Measurements from ENCODE around the gene TMC7. TPM values are rescaled to one million over a fixed set of nuclear protein-coding genes. Genes with fewer than 3 reads are reported as not detected.

Gene TMC7
- total and polyA plus RNA-seq, 9 donors: 0.15 to 1.1 (median 0.35) TPM; not detected in 1

DNA sequence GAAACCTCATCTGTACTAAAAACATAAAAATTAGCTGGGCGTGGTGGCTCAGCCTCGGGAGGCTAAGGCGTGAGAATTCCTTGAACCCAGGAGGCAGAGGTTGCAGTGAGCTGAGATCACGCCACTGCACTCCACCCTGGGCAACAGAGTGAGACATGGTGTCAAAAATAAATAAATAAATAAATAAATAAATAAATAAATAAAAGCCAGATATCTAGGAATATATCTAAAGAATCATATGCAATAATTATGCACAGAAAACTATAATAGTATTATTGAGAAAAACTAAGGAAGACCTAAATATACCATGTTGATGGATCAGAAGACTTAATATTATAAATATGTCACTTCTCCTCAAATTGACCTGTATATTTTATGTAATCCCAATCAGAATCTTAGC lies 37.0 kb downstream of the TMC7 start:
- WGBS, 3 donors: 85 to 95% (median 92%) methylated on average over 4 of the region's 4 CpGs
- no peaks in the 10 kb centered on the region for H3K27me3 ChIP-seq
- no peak overlapping the region for H3K4me3 ChIP-seq
- H3K36me3 ChIP-seq: no peaks in the 10 kb centered on the region
- no peaks in the 10 kb centered on the region for H3K9me3 ChIP-seq
- DNase-seq: no peak
- TF ChIP-seq POLR2A (IDR thresholded peaks at IDR 0.05) (no peak), EP300 (IDR thresholded peaks at IDR 0.05) (no peak), CTCF (IDR thresholded peaks at IDR 0.05) (no peak)
- H3K27ac ChIP-seq: no peak overlapping the region
- no peaks in the 10 kb centered on the region for H3K4me1 ChIP-seq (ENCODE audit: insufficient read depth)
- intact Hi-C loops (cut with DNase I): no loop called here

DNA sequence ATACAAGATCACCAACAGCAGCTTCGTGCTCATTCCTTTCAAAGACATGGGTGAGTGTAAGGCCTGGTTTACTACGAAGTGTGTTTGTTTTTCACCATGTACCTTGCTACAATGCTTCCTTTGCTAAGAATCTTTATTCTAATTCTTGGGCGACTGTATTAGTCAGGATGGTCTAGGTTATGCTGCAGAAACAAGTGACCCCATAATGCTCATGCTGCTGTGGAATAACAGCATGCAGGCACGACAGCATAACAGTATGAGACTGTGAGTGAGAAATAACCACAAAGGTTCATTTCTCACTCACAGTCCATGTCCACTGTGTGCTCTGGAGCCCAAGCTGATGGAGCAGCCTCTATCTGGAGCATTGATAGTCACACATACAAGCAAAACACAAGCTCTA lies 38.0 kb downstream of the TMC7 start:
- Histone ChIP-seq H3K27me3 (no peaks in the 10 kb centered on the region), H3K9me3 (no peaks in the 10 kb centered on the region), H3K27ac (no peak overlapping the region), H3K4me3 (no peak overlapping the region), H3K36me3 (no peaks in the 10 kb centered on the region), H3K4me1 (ENCODE audit: insufficient read depth) (no peaks in the 10 kb centered on the region)
- DNase-seq: no peak
- no peak for TF ChIP-seq POLR2A (IDR thresholded peaks at IDR 0.05)
- no peak for TF ChIP-seq EP300 (IDR thresholded peaks at IDR 0.05)
- TF ChIP-seq CTCF (IDR thresholded peaks at IDR 0.05): no peak
- WGBS, 3 donors: 85 to 88% (median 87%) methylated on average over 4 of the region's 4 CpGs
- intact Hi-C loops (cut with DNase I): no loop called here

DNA sequence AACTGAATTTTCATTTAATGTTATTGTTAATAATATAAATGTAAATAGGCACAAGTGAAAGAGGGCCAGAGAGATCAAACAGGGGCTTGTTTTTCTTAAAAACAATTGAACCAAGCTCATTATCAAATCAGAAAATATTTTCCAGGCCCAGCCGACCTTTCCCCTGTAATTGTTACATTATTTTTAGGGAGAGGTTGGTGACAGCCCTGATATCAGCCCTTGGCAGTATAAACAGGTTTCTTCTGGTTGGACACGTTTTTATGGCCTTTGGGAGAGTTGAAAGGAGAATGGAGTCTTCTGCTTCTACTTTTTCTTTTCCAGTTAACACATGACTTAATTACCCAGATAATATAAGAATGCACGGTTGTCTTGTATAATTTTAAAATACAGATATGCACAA lies 43.7 kb downstream of the TMC7 start:
- TF ChIP-seq CTCF (IDR thresholded peaks at IDR 0.05) (no peak), EP300 (IDR thresholded peaks at IDR 0.05) (no peak), POLR2A (IDR thresholded peaks at IDR 0.05) (no peak)
- no peaks in the 10 kb centered on the region for H3K4me1 ChIP-seq (ENCODE audit: insufficient read depth)
- H3K4me3 ChIP-seq: no peak overlapping the region
- no peaks in the 10 kb centered on the region for H3K9me3 ChIP-seq
- intact Hi-C loops (cut with DNase I): no loop called here
- no peak for DNase-seq
- no peak overlapping the region for H3K27ac ChIP-seq
- H3K27me3 ChIP-seq: no peaks in the 10 kb centered on the region
- no peaks in the 10 kb centered on the region for H3K36me3 ChIP-seq
- WGBS, 3 donors: 9 to 30% (median 15%) methylated on average over 3 of the region's 3 CpGs

- no peaks in the 10 kb centered on the region for H3K36me3 ChIP-seq
- H3K4me3 ChIP-seq: no peak overlapping the region
- DNase-seq: no peak
- no peak overlapping the region for H3K27ac ChIP-seq
- TF ChIP-seq EP300 (IDR thresholded peaks at IDR 0.05) (no peak), POLR2A (IDR thresholded peaks at IDR 0.05) (no peak), CTCF (IDR thresholded peaks at IDR 0.05) (no peak)
- intact Hi-C loops (cut with DNase I): no loop called here
- WGBS, 3 donors: 74 to 79% (median 78%) methylated on average over 6 of the region's 6 CpGs
- no peaks in the 10 kb centered on the region for H3K27me3 ChIP-seq
- H3K9me3 ChIP-seq: no peaks in the 10 kb centered on the region
- no peaks in the 10 kb centered on the region for H3K4me1 ChIP-seq (ENCODE audit: insufficient read depth)
These were observed 46.2 kb downstream of the TMC7 start for GRCh38 chr16:19029980-19030379.

- Histone ChIP-seq H3K27ac (no peak overlapping the region), H3K36me3 (no peaks in the 10 kb centered on the region), H3K9me3 (no peaks in the 10 kb centered on the region), H3K4me3 (no peak overlapping the region), H3K4me1 (ENCODE audit: insufficient read depth) (no peaks in the 10 kb centered on the region), H3K27me3 (no peaks in the 10 kb centered on the region)
- WGBS, 3 donors: 69 to 70% (median 70%) methylated on average over 4 of the region's 4 CpGs
- intact Hi-C loops (cut with DNase I): no loop called here
- DNase-seq: no peak
- no peak for TF ChIP-seq POLR2A (IDR thresholded peaks at IDR 0.05)
- TF ChIP-seq EP300 (IDR thresholded peaks at IDR 0.05): no peak
These were observed 48.0 kb downstream of the TMC7 start for GRCh38 chr16:19031738-19032137.

Measured in ovary (tissue), 9 donors.